Measurements from ENCODE around the gene XKR7. TPM values are rescaled to one million over a fixed set of nuclear protein-coding genes. Genes with fewer than 3 reads are reported as not detected.
A peak's percentile ranks its signal among the peaks of the same experiment; 100 is the strongest.

The XKR7 gene
- total and polyA plus RNA-seq, 10 of the 15 experiments (the other 5 are each of a cell fraction or from before 2014, with no cell fraction given): not detected

DNA sequence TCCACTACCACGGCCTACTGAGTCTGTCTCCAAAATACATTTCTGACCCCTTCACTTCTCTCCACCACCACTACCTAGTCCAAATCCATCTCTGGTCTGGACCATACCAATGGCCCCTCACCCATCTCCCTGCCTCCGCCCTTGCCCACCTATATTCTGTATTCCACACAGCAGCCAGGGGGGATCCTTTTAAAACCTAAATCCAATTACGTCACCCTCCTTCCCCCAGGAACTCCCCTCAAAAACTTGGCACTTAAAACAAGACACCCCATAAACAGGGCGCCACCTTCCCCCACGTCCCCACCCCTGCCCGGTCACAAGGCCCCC is 16.8 kb upstream of the XKR7 start:
- no TSS peak for BruUV-seq (replicated peaks)
- peak overlapping the region; percentile 79 for H3K4me2 ChIP-seq (ENCODE audit: control insufficient read depth, insufficient read depth)
- H4K20me1 ChIP-seq (ENCODE audit: control insufficient read depth, insufficient read depth): 0 out of 2 replicates have a peak, but pooled peaks cover 2% of the 10 kb centered on the region

More for the DNA sequence above, 16.8 kb upstream of the XKR7 start:
- POLR2A ChIA-PET: interaction anchor here (0.6 to 2.6 kb wide), 9 partner anchors 32 to 100 kb away, joined by 3 to 10 read pairs (median 5); partner anchors contain the start of genes DUSP15 and TTLL9
- peak; percentile 7; the same call in 2 of the 3 replicates for ATAC-seq
- Histone ChIP-seq H3K4me1 (ENCODE audit: control insufficient read depth, insufficient read depth, low read length) (peaks cover 6% of the 10 kb centered on the region), H2AFZ (ENCODE audit: control insufficient read depth, low read depth, low read length) (no peak overlapping the region; the same call in 1 of the 2 replicates), H3K9ac (ENCODE audit: control insufficient read depth, insufficient read depth, low read length) (peak overlapping the region; percentile 76), H3K79me2 (ENCODE audit: control insufficient read depth, insufficient read depth, low read length) (peaks cover 23% of the 10 kb centered on the region), H3K9me3 (replicated peaks; ENCODE audit: control insufficient read depth, insufficient read depth, low read length) (peaks cover 2% of the 10 kb centered on the region; the same call in 1 of the 3 replicates), H3K4me3 (peak overlapping the region; percentile 90), H3K27me3 (replicated peaks in 1 of 2; ENCODE audit: control insufficient read depth in 2 of 2, insufficient read depth in 2 of 2, low read length in 1 of 2) (no peaks in the 10 kb centered on the region), H3K27ac (ENCODE audit: control insufficient read depth, insufficient read depth) (peak overlapping the region; percentile 55), H3K36me3 (ENCODE audit: control insufficient read depth in 2 of 2, insufficient read depth in 2 of 2, low read length in 1 of 2) (peaks cover 19 to 20% of the 10 kb centered on the region in 2 experiments)
- TF ChIP-seq ATF7 (IDR thresholded peaks at IDR 0.05; ENCODE audit: low read depth) (peak; percentile 78), SP1 (IDR thresholded peaks at IDR 0.05; ENCODE audit: low read depth, low read length) (no peak), MEF2B (IDR thresholded peaks at IDR 0.05; ENCODE audit: partially characterized antibody, poor library complexity, severe bottlenecking) (peak; percentile 5), YBX1 (IDR thresholded peaks at IDR 0.05) (0 out of 2 replicates have a peak, but pooled peaks have one; percentile 34)
- TF ChIP-seq, protein P1, sequence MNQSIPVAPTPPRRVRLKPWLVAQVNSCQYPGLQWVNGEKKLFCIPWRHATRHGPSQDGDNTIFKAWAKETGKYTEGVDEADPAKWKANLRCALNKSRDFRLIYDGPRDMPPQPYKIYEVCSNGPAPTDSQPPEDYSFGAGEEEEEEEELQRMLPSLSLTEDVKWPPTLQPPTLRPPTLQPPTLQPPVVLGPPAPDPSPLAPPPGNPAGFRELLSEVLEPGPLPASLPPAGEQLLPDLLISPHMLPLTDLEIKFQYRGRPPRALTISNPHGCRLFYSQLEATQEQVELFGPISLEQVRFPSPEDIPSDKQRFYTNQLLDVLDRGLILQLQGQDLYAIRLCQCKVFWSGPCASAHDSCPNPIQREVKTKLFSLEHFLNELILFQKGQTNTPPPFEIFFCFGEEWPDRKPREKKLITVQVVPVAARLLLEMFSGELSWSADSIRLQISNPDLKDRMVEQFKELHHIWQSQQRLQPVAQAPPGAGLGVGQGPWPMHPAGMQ (IDR thresholded peaks at IDR 0.05; ENCODE audit: borderline replicate concordance): no peak
- no peak for FAIRE-seq
- in situ Hi-C loops (cut with MboI) (loop anchor here (5.0 kb wide), 1 partner anchor 94 kb away; no protein-coding TSS in a partner anchor), intact Hi-C loops (cut with micrococcal nuclease; ENCODE audit: unreplicated experiment) (loop anchor here (10.0 kb wide), 1 partner anchor 144 kb away; no protein-coding TSS in a partner anchor)
- CTCF ChIA-PET: interaction anchor here (0.7 to 4.9 kb wide), 25 partner anchors 8 to 211 kb away, joined by 3 to 307 read pairs (median 7); no protein-coding TSS in a partner anchor
- SMC1A ChIA-PET (ENCODE audit: uncharacterized antibody, unreplicated experiment): interaction anchor here (0.7 to 6.6 kb wide), 25 partner anchors 10 to 290 kb away, joined by 3 to 181 read pairs (median 7); partner anchors contain the start of genes DUSP15 and TTLL9
- RAD21 ChIA-PET (ENCODE audit: unreplicated experiment): interaction anchor here (0.9 to 11.9 kb wide), 20 partner anchors 9 to 128 kb away, joined by 3 to 248 read pairs (median 9); no protein-coding TSS in a partner anchor
- no peak for DNase-seq (ENCODE audit: low read depth, low spot score)
- WGBS (ENCODE audit: insufficient coverage, insufficient replicate concordance, low lambda C conversion rate, missing lambda C conversion rate): 3% methylated on average over 6 of the region's 6 CpGs

Data from GM12878 (cell line).